Esophagus muscularis mucosa (tissue), 4 donors: ENCODE data around the gene ILRUN. TPM values are rescaled to one million over a fixed set of nuclear protein-coding genes. Genes with fewer than 3 reads are reported as not detected.
A peak's percentile ranks its signal among the peaks of the same experiment; 100 is the strongest.
"Not testable (repeated sequence)": the region's sequence is repeated elsewhere in the genome, so short reads cannot be mapped to it uniquely, and the experiment has no call there.

Experiments used
- DNase-seq: peaks from one replicate; pipeline ENCODE4 v3.0.0-alpha.2; 2017; ENCODE audit errors: extremely low spot score
- H3K27ac ChIP-seq, 4 donors: fragments of 200-600 bp; sonication (generic); replicated peaks in 1 of 4; 1 replicate in 3 of 4; 2 replicates in 1 of 4; pipeline ENCODE4 v1.5.1; 2016 to 2019; ENCODE audit warnings: mild to moderate bottlenecking in 1 of 4
- H3K27me3 ChIP-seq, 4 donors: fragments of 200-600 bp; sonication (generic); one replicate each; pipeline versions ENCODE4 v1.5.1 to v1.6.0; 2016 to 2019
- H3K36me3 ChIP-seq, 4 donors: fragments of 200-600 bp; sonication (generic); one replicate each; pipeline ENCODE4 v1.5.1; 2016 to 2019
- H3K4me1 ChIP-seq, 4 donors: fragments of 200-600 bp; sonication (generic); one replicate each; pipeline ENCODE4 v1.5.1; 2016 to 2019
- H3K4me3 ChIP-seq, 4 donors: fragments of 200-600 bp; sonication (generic); 1 replicate in 2 of 4; 2 replicates in 2 of 4; pipeline ENCODE4 v1.5.1; 2016 to 2019; ENCODE audit warnings: mild to moderate bottlenecking in 4 of 4, moderate library complexity in 1 of 4
- H3K9me3 ChIP-seq, 4 donors: fragments of 200-600 bp; sonication (generic); 1 replicate in 3 of 4; 2 replicates in 1 of 4; pipeline ENCODE4 v1.5.1; 2016 to 2019
- EP300 ChIP-seq: sonication (generic); formaldehyde crosslinking; IDR thresholded peaks from one replicate; pipeline ENCODE4 v1.6.1; 2017; ENCODE audit warnings: antibody characterized with exemption
- POLR2A ChIP-seq: fragments of 450-650 bp; IDR thresholded peaks from one replicate; pipeline ENCODE4 v1.6.1; 2017; ENCODE audit warnings: antibody characterized with exemption, moderate library complexity, mild to moderate bottlenecking, low read depth
- POLR2AphosphoS5 ChIP-seq, 2 donors: sonication (generic); formaldehyde crosslinking; IDR thresholded peaks; one replicate each; pipeline ENCODE4 v1.6.1; 2017; ENCODE audit warnings: antibody characterized with exemption in 2 of 2
- WGBS: methylation state at CpG from one replicate; pipeline ENCODE4 v1.1.5; 2018; 5-methylcytosine and 5-hydroxymethylcytosine counted together
- intact Hi-C: fragments of 100-400 bp; cut with DNase I; formaldehyde crosslinking; loops from one replicate; pipeline ENCODE4 v1.15.1; 2023
- total RNA-seq, 4 donors: library from RNA; depleted of rRNA; stranded (reverse); fragments of >200 nt; gene quantifications; one replicate each; pipeline versions ENCODE4 v1.1.0 to v1.2.1, GENCODE V29; 2016
- TF ChIP-seq, protein P1 (sequence below), 3 experiments: fragments of 200-600 bp in 2 of 3; fragments of 450-650 bp in 1 of 3; sonication (generic) in 2 of 3; IDR thresholded peaks; one replicate each; pipeline ENCODE4 v1.5.1; 2017 to 2019; ENCODE audit warnings: antibody characterized with exemption in 3 of 3, mild to moderate bottlenecking in 2 of 3, moderate library complexity in 1 of 3

The ILRUN gene
- total RNA-seq, 4 donors from 2014 or later, result 88.8 to 109 (median 104) TPM

DNA sequence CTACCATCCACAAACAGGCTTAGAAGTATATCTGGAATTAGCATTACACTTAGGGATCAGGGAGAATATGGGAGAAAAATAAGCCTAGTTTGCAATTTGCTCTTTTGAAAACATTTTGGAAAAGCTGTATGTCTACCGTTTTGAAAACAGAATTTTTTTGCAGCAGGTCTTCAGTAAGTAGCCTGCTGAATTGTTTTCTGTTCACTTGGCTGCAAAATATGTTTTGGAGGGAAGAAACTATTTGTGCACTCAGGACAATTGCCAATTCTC is 39.6 kb downstream of the ILRUN start:
- Histone ChIP-seq H3K36me3 (peaks cover 0 to 14% (median 8%) of the 10 kb centered on the region in 4 donors), H3K27me3 (no peaks in the 10 kb centered on the region), H3K4me1 (peaks cover 33 to 52% (median 45%) of the 10 kb centered on the region in 4 donors), H3K27ac (peak overlapping the region; percentile 84 to 89 (median 87)), H3K4me3 (peak overlapping the region; percentile 31 to 60 (median 51)), H3K9me3 (no peaks in the 10 kb centered on the region)
- WGBS, result 5% methylated on average over 1 of the region's 1 CpG
- TF ChIP-seq POLR2AphosphoS5 (IDR thresholded peaks at IDR 0.05) (no peak), POLR2A (no peak), EP300 (no peak)
- TF ChIP-seq, protein P1, sequence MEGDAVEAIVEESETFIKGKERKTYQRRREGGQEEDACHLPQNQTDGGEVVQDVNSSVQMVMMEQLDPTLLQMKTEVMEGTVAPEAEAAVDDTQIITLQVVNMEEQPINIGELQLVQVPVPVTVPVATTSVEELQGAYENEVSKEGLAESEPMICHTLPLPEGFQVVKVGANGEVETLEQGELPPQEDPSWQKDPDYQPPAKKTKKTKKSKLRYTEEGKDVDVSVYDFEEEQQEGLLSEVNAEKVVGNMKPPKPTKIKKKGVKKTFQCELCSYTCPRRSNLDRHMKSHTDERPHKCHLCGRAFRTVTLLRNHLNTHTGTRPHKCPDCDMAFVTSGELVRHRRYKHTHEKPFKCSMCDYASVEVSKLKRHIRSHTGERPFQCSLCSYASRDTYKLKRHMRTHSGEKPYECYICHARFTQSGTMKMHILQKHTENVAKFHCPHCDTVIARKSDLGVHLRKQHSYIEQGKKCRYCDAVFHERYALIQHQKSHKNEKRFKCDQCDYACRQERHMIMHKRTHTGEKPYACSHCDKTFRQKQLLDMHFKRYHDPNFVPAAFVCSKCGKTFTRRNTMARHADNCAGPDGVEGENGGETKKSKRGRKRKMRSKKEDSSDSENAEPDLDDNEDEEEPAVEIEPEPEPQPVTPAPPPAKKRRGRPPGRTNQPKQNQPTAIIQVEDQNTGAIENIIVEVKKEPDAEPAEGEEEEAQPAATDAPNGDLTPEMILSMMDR (IDR thresholded peaks at IDR 0.05), result no peak
- no peak for DNase-seq
- intact Hi-C loops, result no loop called here

DNA sequence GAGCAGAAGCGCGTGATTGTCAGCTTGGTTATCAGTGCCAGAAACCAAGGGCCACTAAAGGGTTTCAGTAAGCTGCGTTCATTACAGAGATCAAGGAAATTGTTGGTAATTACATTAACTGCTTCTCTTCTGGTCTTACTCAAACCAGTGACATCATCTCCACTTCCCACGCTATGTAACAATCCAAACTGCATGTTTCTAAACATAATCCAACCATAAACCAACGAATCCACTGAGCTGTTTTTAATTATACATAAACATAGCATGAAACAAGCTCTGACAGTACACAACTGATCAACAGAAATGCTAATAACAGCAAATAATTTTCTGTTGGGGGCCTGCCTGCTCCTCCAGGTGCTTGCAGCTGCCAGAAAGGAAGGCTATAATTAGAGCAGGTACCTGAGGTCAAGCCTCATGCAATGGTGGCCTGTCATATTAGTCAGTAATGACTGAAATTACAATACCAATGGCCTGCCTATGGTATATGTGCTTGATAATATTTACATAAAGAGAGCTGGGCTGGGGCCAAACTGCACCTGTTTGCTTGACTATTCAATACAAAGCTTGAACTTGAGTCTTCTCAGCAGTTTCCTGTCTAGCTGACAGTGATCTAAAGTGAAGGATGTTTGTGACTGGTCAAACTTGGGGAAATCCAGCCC is 40.1 kb downstream of the ILRUN start:
- Histone ChIP-seq H3K27ac (peak overlapping the region; percentile 84 to 89 (median 87)), H3K9me3 (no peaks in the 10 kb centered on the region), H3K4me3 (peak overlapping the region; percentile 31 to 60 (median 51)), H3K4me1 (peaks cover 33 to 54% (median 46%) of the 10 kb centered on the region in 4 donors), H3K27me3 (no peaks in the 10 kb centered on the region), H3K36me3 (peaks cover 0 to 14% (median 9%) of the 10 kb centered on the region in 4 donors)
- intact Hi-C loops, result no loop called here
- no peak for TF ChIP-seq POLR2A
- TF ChIP-seq POLR2AphosphoS5 (IDR thresholded peaks at IDR 0.05), result no peak
- TF ChIP-seq, protein P1 (IDR thresholded peaks at IDR 0.05), result no peak
- TF ChIP-seq EP300, result no peak
- no peak for DNase-seq
- WGBS, result 34% methylated on average over 5 of the region's 5 CpGs

DNA sequence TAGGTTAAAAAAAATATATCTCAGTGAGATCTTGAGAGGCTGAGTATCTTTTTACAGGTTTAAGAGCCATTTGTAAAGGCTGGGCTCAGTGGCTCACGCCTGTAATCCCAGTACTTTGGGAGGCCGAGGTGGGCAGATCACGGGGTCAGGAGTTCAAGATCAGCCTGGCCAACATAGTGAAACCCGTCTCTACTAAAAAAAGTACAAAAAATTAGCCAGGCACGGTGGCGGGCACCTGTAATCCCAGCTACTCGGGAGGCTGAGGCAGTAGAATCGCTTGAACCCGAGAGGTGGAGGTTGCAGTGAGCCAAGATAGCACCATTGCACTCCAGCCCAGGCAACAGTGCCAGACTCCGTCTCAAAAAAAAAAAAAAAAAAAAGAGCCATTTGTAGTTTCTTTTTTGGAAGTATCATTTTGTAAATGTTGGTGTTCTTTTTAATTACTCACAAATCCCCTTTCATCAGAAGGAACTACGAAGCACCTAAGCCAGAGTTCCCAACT is 40.6 kb downstream of the ILRUN start:
- H3K27me3 ChIP-seq, H3K9me3 ChIP-seq, H3K4me3 ChIP-seq, intact Hi-C loops, DNase-seq: not testable (repeated sequence)
- Histone ChIP-seq H3K27ac (peak overlapping the region; percentile 84 to 89 (median 87)), H3K4me1 (peaks cover 36 to 59% (median 49%) of the 10 kb centered on the region in 4 donors), H3K36me3 (peaks cover 0 to 14% (median 9%) of the 10 kb centered on the region in 4 donors)
- 75% methylated on average over 11 of the region's 11 CpGs for WGBS

DNA sequence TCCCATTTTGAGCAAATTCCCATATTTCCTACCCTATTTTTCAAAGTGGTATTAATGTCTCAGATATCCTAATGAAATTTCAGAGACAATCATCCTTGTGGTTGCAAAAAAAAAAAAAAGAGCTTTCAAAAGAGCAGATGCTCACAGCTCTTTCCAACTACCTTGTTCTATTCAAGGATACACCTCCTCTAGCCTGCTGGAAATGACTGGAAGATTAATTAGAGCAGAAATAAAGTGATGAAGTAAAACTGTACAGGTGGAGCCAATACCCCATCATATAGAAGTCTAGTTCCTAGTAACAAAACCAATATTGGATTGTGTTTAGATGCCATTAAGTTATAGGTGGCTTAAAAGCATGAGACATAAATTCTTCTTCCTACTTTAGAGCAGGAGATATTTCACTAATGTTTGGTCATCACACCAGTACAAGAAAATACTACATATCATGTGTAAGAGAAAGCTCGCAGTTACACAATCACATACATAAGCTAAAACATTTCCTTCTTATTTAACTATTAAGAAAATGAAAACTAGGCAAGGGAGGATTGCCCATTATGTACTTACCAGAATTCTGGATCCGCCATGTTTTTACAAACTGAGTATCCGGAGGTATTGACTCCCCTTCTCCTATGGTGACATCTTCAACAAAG is 42.4 kb downstream of the ILRUN start:
- Histone ChIP-seq H3K27ac (peak overlapping the region; percentile 84 to 89 (median 87)), H3K4me1 (peaks cover 40 to 65% (median 49%) of the 10 kb centered on the region in 4 donors), H3K27me3 (no peaks in the 10 kb centered on the region), H3K36me3 (peaks cover 0 to 14% (median 9%) of the 10 kb centered on the region in 4 donors), H3K9me3 (no peaks in the 10 kb centered on the region), H3K4me3 (no peak overlapping the region)
- DNase-seq, result no peak
- intact Hi-C loops, result no loop called here
- 94% methylated on average over 3 of the region's 3 CpGs for WGBS
- TF ChIP-seq POLR2AphosphoS5 (IDR thresholded peaks at IDR 0.05) (no peak), POLR2A (no peak), EP300 (no peak)
- TF ChIP-seq, protein P1 (IDR thresholded peaks at IDR 0.05), result no peak

DNA sequence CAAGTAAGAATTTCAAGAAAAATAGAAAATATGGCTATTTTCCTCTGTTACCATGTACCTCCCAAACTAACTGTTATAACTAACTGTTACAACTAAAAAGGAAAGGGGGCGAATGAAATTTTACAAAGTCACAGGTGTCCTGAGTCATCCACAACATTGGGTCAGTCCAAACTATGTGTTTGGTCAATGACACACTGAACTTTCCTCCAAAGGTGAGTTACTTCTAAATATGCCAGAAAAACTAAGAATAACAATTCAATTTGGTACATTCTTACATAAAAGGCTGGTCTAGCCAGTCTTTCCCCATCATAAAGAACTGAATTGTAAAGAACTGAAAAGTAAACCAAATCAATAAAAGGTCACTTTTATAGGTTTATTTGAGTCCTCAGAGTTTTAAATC is 44.3 kb downstream of the ILRUN start:
- peaks cover 29 to 51% (median 34%) of the 10 kb centered on the region in 4 donors for H3K4me1 ChIP-seq
- no peak for DNase-seq
- H3K9me3 ChIP-seq, result no peaks in the 10 kb centered on the region
- no peaks in the 10 kb centered on the region for H3K27me3 ChIP-seq
- intact Hi-C loops, result no loop called here
- 93% methylated on average over 1 of the region's 1 CpG for WGBS
- no peak overlapping the region for H3K4me3 ChIP-seq
- no peak for TF ChIP-seq EP300
- no peak for TF ChIP-seq POLR2AphosphoS5 (IDR thresholded peaks at IDR 0.05)
- TF ChIP-seq, protein P1 (IDR thresholded peaks at IDR 0.05), result no peak
- no peak for TF ChIP-seq POLR2A
- H3K27ac ChIP-seq, result no peak overlapping the region
- peaks cover 0 to 14% (median 9%) of the 10 kb centered on the region in 4 donors for H3K36me3 ChIP-seq
